Caco-2 (cell line): ENCODE measurements around the gene COPZ2. TPM values are rescaled to one million over a fixed set of nuclear protein-coding genes. Genes with fewer than 3 reads are reported as not detected.

Experiments used
- BruUV-seq: library from RNA; stranded (reverse); fragments of 400-500 nt; replicated peaks from 2 replicates; lab custom pipeline; 2021; lab: Mats Ljungman, UMichigan
- CTCF ChIA-PET: fragments of 300-600 bp; sonication (Branson Sonifier 250); formaldehyde crosslinking; loops from one replicate; lab custom pipeline; 2022; ENCODE audit warnings: antibody characterized with exemption; lab: Charles Lee
- POLR2A ChIA-PET: fragments of 300-600 bp; sonication (Branson Sonifier 250); formaldehyde crosslinking; loops from one replicate; lab custom pipeline; 2022; ENCODE audit warnings: antibody characterized with exemption; lab: Charles Lee
- DNase-seq, 2 experiments: peaks; one replicate each; pipeline versions ENCODE4 v3.0.0 to v3.0.0-alpha.2; 2020 to 2022
- H3K27me3 ChIP-seq: replicated peaks from 2 replicates; pipeline ENCODE4 v1.6.0; 2011; ENCODE audit warnings: low read length; ENCODE audit not compliant: control insufficient read depth, insufficient read depth
- H3K36me3 ChIP-seq: 2 replicates; pipeline ENCODE4 v1.5.1; 2011; ENCODE audit warnings: low read length; ENCODE audit not compliant: control insufficient read depth, insufficient read depth
- H3K4me1 ChIP-seq: fragments of 250-450 bp; sonication (Bioruptor Pico); 2 replicates; pipeline ENCODE4 v1.5.1; 2020; ENCODE audit warnings: mild to moderate bottlenecking
- H3K4me3 ChIP-seq: 2 replicates; pipeline ENCODE4 v1.5.1; 2011; ENCODE audit warnings: low read depth, mild to moderate bottlenecking, control low read depth, low read length
- H3K9me3 ChIP-seq: fragments of 250-450 bp; sonication (Bioruptor Pico); 2 replicates; pipeline ENCODE4 v1.5.1; 2020; ENCODE audit warnings: mild to moderate bottlenecking, moderate library complexity
- H3K27ac Mint-ChIP-seq: one replicate; pipeline ENCODE4 v1.8.0; 2022; ENCODE audit warnings: mixed read lengths; ENCODE audit not compliant: unreplicated experiment
- H3K27me3 Mint-ChIP-seq: one replicate; pipeline ENCODE4 v1.8.0; 2022; ENCODE audit warnings: mixed read lengths; ENCODE audit not compliant: insufficient read depth, unreplicated experiment
- H3K36me3 Mint-ChIP-seq: one replicate; pipeline ENCODE4 v1.8.0; 2022; ENCODE audit warnings: mild to moderate bottlenecking, mixed read lengths; ENCODE audit not compliant: insufficient read depth, unreplicated experiment
- H3K4me1 Mint-ChIP-seq: one replicate; pipeline ENCODE4 v1.8.0; 2022; ENCODE audit warnings: low read depth, mixed read lengths; ENCODE audit not compliant: unreplicated experiment
- H3K4me3 Mint-ChIP-seq: one replicate; pipeline ENCODE4 v1.8.0; 2022; ENCODE audit warnings: mild to moderate bottlenecking, moderate library complexity, mixed read lengths; ENCODE audit not compliant: unreplicated experiment
- H3K9me3 Mint-ChIP-seq: one replicate; pipeline ENCODE4 v1.8.0; 2022; ENCODE audit warnings: mixed read lengths; ENCODE audit not compliant: unreplicated experiment
- CTCF ChIP-seq, 2 experiments: fragments of 200-600 bp in 1 of 2; IDR thresholded peaks; 1 replicate in 1 of 2; 2 replicates in 1 of 2; pipeline versions ENCODE4 v1.5.1 to v1.8.0; 2011 to 2022; ENCODE audit warnings: antibody characterized with exemption in 1 of 2, control low read depth in 1 of 2, inconsistent platforms in 1 of 2, low read depth in 1 of 2, low read length in 1 of 2, mild to moderate bottlenecking in 1 of 2, moderate library complexity in 1 of 2; ENCODE audit not compliant: insufficient read depth in 1 of 2, severe bottlenecking in 1 of 2, unreplicated experiment in 1 of 2
- intact Hi-C: fragments of 100-400 bp; cut with micrococcal nuclease; formaldehyde crosslinking; loops from one replicate; pipeline ENCODE4 v1.10.0; 2022; ENCODE audit not compliant: unreplicated experiment
- total RNA-seq: library from RNA; stranded (reverse); gene quantifications from 2 replicates; pipeline ENCODE4 v1.2.3, GENCODE V29; 2022

COPZ2 gene
- total RNA-seq, 1 experiment from 2014 or later, result 6.7 TPM

DNA sequence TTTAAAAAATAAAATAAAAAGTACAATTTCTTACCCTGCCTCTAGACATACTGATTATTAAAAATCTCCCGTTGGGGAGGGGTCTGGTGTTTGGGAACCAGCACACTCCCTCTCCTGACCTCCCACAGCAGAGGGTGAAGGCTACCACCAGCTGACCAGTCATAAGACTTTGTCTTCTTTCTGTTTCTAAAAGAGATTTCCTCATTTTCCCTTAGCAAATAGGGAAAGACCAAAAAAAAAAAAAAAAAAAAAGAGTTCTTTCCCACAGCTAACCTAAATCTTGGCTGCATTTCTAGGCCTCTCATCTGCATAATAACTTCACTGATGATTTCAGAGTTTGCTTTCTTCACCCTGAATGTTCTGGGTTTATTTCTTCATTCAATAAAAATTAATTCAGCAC, 36.4 kb downstream of the COPZ2 start:
- peaks cover 11% of the 10 kb centered on the region for H3K4me1 Mint-ChIP-seq
- Histone ChIP-seq H3K36me3 (no peaks in the 10 kb centered on the region), H3K9me3 (no peaks in the 10 kb centered on the region), H3K4me3 (no peak overlapping the region), H3K4me1 (peaks cover 9% of the 10 kb centered on the region), H3K27me3 (no peaks in the 10 kb centered on the region)
- no peak overlapping the region for H3K4me3 Mint-ChIP-seq
- H3K9me3 Mint-ChIP-seq, result no peaks in the 10 kb centered on the region
- CTCF ChIA-PET, result interaction anchor here (0.6 to 1.1 kb wide), 2 partner anchors 10 to 11 kb away, joined by 5 read pairs; no protein-coding TSS in a partner anchor
- no TSS peak for BruUV-seq
- no peak overlapping the region for H3K27ac Mint-ChIP-seq
- no peaks in the 10 kb centered on the region for H3K27me3 Mint-ChIP-seq
- TF ChIP-seq CTCF (IDR thresholded peaks at IDR 0.05; ENCODE audit: insufficient read depth in 1 of 2, low read depth in 1 of 2, low read length in 1 of 2, severe bottlenecking in 1 of 2, unreplicated experiment in 1 of 2), result no peak
- intact Hi-C loops, result no loop called here
- no peaks in the 10 kb centered on the region for H3K36me3 Mint-ChIP-seq
- POLR2A ChIA-PET, result interaction anchor here (0.7 to 1.4 kb wide), 2 partner anchors 30 to 31 kb away, joined by 3 to 11 read pairs; partner anchors contain the start of gene CDK5RAP3
- no peak for DNase-seq

DNA sequence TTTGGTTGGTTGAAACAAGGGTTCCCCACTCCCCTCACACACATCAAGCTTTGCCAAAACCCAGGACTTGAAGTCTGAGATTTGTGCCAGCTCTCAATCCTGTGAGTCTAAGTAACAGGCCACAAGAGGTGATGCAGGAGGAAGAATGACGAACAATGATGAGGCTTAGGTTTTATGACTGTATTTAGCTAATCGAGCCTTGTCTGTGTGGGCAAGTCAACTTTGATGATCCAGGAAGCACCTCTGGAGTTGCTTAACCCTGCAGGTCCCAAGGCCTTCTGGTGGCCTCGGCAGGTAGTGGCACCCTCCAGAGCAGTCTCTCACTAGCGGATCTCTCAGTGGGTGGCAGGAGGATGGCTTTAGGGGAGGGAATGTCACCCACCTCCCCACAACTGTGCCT, 38.0 kb downstream of the COPZ2 start:
- Mint-ChIP-seq H3K9me3 (no peaks in the 10 kb centered on the region), H3K4me1 (peaks cover 11% of the 10 kb centered on the region), H3K4me3 (no peak overlapping the region), H3K27ac (no peak overlapping the region), H3K36me3 (no peaks in the 10 kb centered on the region), H3K27me3 (no peaks in the 10 kb centered on the region)
- peak in 1 of 2 experiments; percentile 47 for DNase-seq
- TF ChIP-seq CTCF (IDR thresholded peaks at IDR 0.05; ENCODE audit: insufficient read depth in 1 of 2, low read depth in 1 of 2, low read length in 1 of 2, severe bottlenecking in 1 of 2, unreplicated experiment in 1 of 2), result peak in 1 of 2 experiments; percentile 46
- no peak overlapping the region for H3K4me3 ChIP-seq
- H3K36me3 ChIP-seq, result no peaks in the 10 kb centered on the region
- BruUV-seq, result no TSS peak
- H3K9me3 ChIP-seq, result no peaks in the 10 kb centered on the region
- ChIA-PET CTCF (interaction anchor here (0.6 to 2.5 kb wide), 9 partner anchors 11 to 780 kb away, joined by 3 to 9 read pairs (median 4); partner anchors contain the start of genes CDK5RAP3 and PNPO), POLR2A (interaction anchor here (0.5 to 1.4 kb wide), 3 partner anchors 29 to 160 kb away, joined by 3 to 6 read pairs (median 4); no protein-coding TSS in a partner anchor)
- H3K27me3 ChIP-seq, result no peaks in the 10 kb centered on the region
- H3K4me1 ChIP-seq, result peaks cover 9% of the 10 kb centered on the region
- intact Hi-C loops, result no loop called here

GRCh38 chr17:47998044-47998443, 39.6 kb downstream of the COPZ2 start:
- CTCF ChIA-PET, result interaction anchor here (0.6 to 2.5 kb wide), 4 partner anchors 14 to 51 kb away, joined by 3 to 9 read pairs (median 8); partner anchors contain the start of gene CDK5RAP3
- POLR2A ChIA-PET, result no interaction called here
- H3K9me3 ChIP-seq, result no peaks in the 10 kb centered on the region
- H3K36me3 ChIP-seq, result no peaks in the 10 kb centered on the region
- no peaks in the 10 kb centered on the region for H3K27me3 ChIP-seq
- no TSS peak for BruUV-seq
- H3K4me3 ChIP-seq, result no peak overlapping the region
- no peaks in the 10 kb centered on the region for H3K36me3 Mint-ChIP-seq
- TF ChIP-seq CTCF (IDR thresholded peaks at IDR 0.05; ENCODE audit: insufficient read depth in 1 of 2, low read depth in 1 of 2, low read length in 1 of 2, severe bottlenecking in 1 of 2, unreplicated experiment in 1 of 2), result no peak
- peaks cover 2% of the 10 kb centered on the region for H3K27me3 Mint-ChIP-seq
- H3K4me1 ChIP-seq, result peaks cover 9% of the 10 kb centered on the region
- no peaks in the 10 kb centered on the region for H3K9me3 Mint-ChIP-seq
- no peak overlapping the region for H3K4me3 Mint-ChIP-seq
- H3K27ac Mint-ChIP-seq, result no peak overlapping the region
- H3K4me1 Mint-ChIP-seq, result peaks cover 11% of the 10 kb centered on the region
- DNase-seq, result no peak
- intact Hi-C loops, result no loop called here
